Adipose tissue (tissue), 3 donors: ENCODE measurements around the gene CD28. TPM values are rescaled to one million over a fixed set of nuclear protein-coding genes. Genes with fewer than 3 reads are reported as not detected.

Source experiments
- H3K27ac ChIP-seq: one replicate; pipeline ENCODE4 v1.5.1; 2013; ENCODE audit warnings: low read depth, low read length
- WGBS, 3 donors: extraction: QIAGEN DNeasy Blood & Tissue Kit; methylation state at CpG; one replicate each; pipeline ENCODE4 v1.1.7; 2013; 5-methylcytosine and 5-hydroxymethylcytosine counted together
- polyA plus RNA-seq, 3 donors: library from polyadenylated mRNA; stranded (reverse); fragments of 200-250 nt; gene quantifications; one replicate each; pipeline ENCODE4 v1.2.3, GENCODE V29; 2013
- donor health status: healthy with polysubstance abuse.
- donor health status: Bipolar disorder and iron deficiency.
- donor health status: healthy.

The CD28 gene
- 1 to 10 TPM in 1 of 3 donors, under 1 TPM in 2; 0.25 to 2.0 (median 0.59) TPM for polyA plus RNA-seq

DNA sequence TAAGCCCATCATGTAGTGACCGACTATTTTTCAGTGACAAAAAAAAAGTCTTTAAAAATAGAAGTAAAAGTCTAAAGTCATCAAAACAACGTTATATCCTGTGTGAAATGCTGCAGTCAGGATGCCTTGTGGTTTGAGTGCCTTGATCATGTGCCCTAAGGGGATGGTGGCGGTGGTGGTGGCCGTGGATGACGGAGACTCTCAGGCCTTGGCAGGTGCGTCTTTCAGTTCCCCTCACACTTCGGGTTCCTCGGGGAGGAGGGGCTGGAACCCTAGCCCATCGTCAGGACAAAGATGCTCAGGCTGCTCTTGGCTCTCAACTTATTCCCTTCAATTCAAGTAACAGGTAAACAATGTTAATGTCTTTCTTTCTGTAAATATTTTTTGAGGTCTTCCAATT, at the start of gene CD28:
Gene CD28 (plus strand): TSS at position 237 of the 400 bp plus-strand sequence. CDS start 58 bp downstream, at position 295.
- no peak within 1 kb of the TSS for H3K27ac ChIP-seq
- 50 to 87% (median 66%) methylated on average over 9 of the region's 9 CpGs for WGBS, 3 donors

DNA sequence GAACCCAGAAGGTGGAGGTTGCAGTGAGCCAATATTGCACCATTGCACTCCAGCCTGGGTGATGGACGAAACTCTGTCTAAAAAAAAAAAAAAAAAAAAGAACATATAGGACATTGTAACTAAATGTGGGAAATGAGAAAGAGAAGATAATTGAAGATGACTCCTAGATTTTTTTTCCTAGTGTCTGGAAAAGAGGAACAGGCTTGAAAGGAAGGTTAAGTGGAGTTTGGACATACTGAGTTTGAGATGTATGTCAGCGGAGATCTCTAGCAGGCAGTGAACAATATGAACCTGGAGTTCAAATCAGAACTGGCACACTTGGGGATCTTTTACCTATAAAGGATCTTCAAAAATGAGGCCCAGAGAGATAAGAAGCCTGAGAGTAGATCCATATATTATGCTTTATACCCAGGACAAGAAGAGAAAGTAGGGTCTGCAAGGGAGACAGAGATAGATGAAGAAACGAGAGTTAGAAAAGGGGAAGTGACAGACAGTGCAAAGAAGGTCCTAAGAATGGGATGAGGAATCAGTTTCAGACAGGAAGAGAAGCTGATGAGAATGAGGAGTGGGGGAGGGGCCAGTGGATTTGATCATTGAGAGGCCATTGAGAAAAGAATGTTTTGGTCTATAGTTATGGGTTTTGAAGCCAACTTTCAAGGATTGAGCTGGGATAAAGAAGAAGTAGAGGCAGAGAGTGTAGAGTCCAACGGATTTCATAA, 46.9 kb upstream of the CD28 start:
- no peak overlapping the region for H3K27ac ChIP-seq
- WGBS, 3 donors: 73 to 83% (median 76%) methylated on average over 4 of the region's 4 CpGs

DNA sequence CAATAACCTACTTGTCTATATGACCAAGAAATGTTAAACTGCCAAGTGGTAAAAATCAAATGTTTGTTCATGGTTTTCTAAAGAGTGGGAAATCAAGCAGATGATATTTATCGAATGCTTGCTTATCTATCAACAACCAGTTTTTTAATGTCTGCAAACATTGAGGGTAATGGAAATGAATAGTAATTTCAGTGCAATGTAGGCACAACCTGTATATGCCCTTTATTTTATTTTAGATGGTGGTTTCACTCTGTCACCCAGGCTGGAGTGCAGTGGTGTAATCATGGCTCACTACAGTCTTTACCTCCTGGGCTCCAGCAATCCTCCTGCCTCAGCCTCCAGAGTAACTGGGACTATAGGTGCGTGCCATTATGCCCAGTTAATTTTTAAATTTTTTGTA, 46.0 kb upstream of the CD28 start:
- 72 to 95% (median 84%) methylated on average over 2 of the region's 2 CpGs for WGBS, 3 donors

DNA sequence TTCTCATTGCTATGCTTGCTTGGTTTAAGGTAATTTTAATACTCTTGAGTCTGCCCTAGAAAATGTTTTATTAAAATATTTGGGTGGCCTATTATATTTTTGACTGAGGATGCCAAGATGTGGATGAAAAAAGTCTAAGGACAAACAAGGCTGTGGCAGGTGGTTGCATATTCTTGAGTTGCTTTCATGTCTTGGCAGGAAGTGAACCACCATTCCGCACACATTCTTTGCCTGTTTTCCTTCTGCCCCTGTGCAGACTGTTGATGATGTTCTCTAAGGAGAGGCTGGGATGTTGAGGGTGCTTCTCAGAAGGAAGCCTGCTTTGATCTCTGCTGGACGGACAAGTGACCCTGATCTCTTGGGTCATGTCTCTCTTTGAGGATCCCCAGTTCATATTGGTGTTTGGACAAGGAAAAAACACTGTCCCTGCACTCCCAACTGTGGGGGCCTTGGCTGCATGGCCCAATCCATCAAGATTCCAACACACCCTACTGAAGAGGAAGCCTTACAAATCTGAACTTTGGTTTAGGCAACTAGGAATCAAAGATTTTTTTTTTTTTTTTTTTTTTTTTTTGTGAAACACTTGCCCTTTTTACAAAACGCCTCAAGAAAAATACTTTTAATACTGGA, 45.0 kb upstream of the CD28 start:
- 83 to 92% (median 91%) methylated on average over 3 of the region's 3 CpGs for WGBS, 3 donors
- no peak overlapping the region for H3K27ac ChIP-seq

More for the DNA sequence above, 46.0 kb upstream of the CD28 start:
- H3K27ac ChIP-seq: no peak overlapping the region

DNA sequence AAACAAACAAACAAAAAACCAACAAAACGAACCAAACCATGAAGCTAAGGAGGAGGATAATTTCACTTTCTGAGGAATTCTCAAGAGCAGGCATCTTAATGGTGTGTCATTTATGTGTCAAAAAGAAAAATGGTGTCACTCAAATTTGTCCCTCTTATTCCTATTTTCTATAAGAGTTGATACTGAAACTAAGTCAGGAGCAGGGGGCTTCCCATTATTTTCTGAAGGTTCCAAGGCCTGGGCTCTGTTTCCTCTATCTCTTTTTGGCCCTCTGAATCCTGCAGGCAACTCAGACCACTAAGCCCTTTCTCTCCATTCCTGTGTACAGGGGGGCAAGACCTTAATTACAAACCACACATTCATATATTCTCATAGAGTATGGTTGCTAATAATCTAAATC, 44.0 kb upstream of the CD28 start:
- WGBS, 3 donors: 0 to 61% (median 3%) methylated on average over 1 of the region's 1 CpG
- no peak overlapping the region for H3K27ac ChIP-seq

DNA sequence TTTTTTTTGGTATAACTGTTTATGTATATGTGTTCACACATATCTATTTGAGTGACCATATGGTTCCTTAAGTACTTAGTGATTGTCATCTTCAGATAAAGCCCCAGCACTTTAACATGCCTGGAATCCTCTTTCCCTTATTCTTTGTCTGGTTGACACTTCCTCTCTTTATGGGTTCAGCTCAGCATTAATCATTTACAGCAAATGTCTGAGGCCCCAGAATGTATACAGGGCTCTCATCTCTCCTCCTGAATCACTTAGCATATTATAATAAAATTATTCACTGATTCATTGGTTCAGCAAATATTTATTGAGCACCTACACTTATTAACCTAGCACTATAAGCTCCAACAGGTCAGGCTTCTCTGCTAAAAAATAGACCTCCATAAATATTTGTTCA, 43.5 kb upstream of the CD28 start:
- no peak overlapping the region for H3K27ac ChIP-seq

DNA sequence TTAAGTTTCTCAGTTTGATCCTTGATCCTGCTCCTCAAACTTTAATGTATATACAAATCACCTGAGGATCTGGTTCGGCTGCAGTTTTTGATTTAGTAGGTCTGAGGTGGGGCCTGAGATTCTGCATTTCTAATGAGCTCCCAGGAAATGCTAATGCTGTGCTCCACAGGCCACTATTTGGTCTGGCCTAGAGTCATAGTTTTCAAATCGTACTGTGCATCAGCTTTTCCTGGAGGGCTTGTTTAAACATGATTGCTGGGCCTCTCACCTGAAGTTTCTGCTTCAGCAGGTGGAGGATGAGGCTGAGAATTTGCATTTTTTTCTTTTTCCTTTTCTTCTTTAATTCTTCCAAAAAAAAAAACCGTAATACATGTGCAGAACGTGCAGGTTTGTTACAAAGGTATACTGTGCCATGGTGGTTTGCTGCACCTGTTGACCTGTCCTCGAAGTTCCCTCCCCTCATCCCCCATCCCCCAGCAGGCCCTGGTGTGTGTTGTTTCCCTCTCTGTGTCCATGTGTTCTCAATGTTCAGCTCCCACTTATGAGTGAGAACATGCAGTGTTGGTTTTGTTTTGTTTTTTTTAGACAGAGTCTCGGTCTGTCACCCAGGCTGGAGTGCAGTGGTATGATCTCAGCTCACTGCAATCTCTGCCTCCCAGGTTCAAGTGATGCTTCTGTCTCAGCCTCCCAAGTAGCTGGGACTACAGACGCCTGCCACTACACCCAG, 42.2 kb upstream of the CD28 start:
- no peak overlapping the region for H3K27ac ChIP-seq
- WGBS, 3 donors: 64 to 91% (median 82%) methylated on average over 7 of the region's 7 CpGs

DNA sequence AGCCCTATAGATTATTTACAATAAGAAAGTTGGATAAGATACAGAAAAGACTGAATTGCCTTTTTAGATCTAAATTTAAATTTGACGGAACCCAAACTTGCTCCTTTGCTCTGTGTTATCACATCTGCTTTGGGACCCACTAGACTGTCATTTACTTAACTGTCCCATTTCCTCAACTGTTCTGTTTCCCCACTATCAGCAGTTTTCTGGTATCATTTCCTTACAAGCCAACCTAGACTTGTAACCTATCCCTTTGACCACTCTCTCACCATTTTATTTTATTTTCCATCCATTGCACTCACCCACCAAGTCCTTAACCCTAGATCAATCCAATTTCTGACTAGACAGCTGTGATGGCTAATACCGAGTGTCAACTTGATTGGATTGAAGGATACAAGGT, 38.6 kb upstream of the CD28 start:
- WGBS, 3 donors: 92 to 95% (median 93%) methylated on average over 2 of the region's 2 CpGs
- no peak overlapping the region for H3K27ac ChIP-seq

DNA sequence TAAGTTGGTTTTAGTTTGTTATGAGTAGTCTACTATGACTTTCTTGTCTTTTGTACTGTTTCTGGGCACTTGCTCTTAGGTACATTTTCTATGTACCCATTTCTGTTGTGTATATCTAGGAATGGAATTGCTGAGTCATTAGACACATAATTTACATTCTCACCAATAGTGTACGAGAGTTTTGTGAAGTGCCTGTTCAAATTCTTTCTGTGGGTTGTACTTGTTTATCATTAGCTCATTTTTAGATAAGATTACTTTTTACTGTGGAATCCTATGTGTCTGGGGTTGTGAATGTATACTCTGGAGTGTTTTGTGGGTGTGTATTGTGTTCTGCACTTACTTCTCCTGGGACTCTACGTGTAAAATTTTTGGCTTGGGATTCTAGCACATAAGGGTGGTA, 36.6 kb upstream of the CD28 start:
- 65 to 74% (median 72%) methylated on average over 2 of the region's 2 CpGs for WGBS, 3 donors
- no peak overlapping the region for H3K27ac ChIP-seq

DNA sequence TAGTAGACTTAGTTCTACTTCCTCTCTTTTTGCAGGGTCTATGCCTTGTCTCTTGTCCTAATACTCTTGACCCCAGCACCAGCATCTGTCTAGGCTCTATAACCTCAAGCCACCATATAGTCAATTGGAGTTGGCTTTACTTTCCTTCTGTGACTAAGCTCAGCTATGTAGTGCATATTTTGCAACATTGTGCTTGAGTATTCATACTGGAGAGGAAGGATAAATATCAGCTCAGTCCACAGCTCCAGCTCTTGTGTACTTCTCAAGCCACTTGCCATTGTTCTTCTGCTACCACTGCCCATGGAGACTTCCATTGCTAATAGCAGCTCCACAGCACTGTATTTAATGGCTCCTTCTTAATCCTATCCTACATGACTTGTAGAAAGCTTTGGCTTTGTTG, 35.5 kb upstream of the CD28 start:
- H3K27ac ChIP-seq: no peak overlapping the region

DNA sequence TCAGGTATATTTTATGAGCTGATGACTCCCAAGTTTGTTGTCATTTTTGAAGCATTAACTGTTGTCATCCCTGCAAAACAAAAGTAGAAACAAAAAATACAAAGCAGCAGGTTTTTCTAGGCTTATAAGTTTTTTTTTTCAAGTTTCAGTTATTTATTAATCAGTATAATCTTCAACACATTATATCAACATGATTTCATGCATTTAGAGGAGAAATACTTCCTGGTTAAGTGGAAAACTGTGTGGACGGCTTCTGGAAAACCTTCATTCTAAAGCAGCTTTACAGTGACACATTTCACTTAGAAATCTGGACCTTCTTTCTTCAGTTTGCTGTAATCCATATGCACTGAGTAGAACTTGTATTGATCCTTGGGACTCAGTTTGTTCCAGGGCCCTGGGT, 34.6 kb upstream of the CD28 start:
- no peak overlapping the region for H3K27ac ChIP-seq
- 30 to 94% (median 92%) methylated on average over 1 of the region's 1 CpG for WGBS, 3 donors

DNA sequence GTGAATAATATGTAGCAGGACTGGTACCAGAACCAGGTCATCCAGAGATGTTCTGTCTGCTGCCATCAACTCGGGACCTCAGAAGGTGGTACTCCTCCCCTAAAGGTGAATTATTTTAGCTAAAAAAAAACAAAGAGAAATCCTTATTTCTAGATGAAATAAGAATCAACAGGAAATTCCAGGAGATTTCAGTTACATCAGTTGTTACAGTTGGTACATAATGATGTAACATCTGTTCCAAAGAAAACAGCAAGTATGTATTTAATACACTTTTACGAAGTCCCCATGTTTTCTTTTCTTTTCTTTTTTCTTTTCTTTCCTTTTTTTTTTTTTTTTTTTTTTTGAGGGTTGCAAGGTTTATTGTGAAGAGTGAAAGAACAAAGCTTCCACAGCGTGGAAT, 33.6 kb upstream of the CD28 start:
- 82 to 95% (median 93%) methylated on average over 3 of the region's 3 CpGs for WGBS, 3 donors
- no peak overlapping the region for H3K27ac ChIP-seq

DNA sequence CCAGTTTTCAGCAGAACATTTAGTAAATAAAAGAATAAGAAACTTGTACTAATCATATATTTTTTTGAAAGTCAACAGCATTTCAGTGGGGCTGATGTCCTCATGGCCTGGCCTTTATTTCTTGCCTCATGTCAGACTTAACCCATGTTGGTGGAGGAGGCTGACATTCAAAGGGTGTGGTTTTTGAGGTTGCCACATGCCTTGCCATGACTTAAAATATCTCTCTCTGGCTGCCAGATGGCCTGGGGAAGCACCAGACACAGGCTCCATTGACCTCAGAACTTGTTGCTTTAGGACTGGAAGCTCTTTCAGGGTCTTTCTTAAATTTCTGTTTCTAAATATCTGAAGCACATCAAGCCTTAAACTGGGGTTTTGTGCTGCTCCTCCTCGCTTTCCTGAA, 32.5 kb upstream of the CD28 start:
- 80 to 100% (median 94%) methylated on average over 1 of the region's 1 CpG for WGBS, 3 donors

DNA sequence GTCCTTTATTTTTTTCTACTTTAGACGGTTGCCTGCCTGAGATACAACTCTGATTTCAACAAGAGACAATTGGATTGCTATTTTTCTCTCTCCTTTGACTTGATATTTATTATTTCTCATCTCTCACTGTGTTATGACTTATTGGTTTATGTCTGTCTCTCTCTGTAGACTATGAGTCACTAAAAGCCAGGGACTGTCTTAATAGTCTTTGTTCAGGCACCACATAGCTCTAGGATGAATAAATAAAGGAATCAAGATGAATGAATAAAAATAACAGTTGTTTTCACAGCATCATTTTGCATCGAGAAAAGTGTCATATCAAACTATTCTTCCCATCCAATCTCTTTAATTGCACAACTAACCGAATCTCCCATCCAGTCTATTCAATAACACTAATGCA, 31.4 kb upstream of the CD28 start:
- H3K27ac ChIP-seq: no peak overlapping the region
- 91 to 97% (median 94%) methylated on average over 3 of the region's 3 CpGs for WGBS, 3 donors

More for the DNA sequence above, 32.5 kb upstream of the CD28 start:
- no peak overlapping the region for H3K27ac ChIP-seq

DNA sequence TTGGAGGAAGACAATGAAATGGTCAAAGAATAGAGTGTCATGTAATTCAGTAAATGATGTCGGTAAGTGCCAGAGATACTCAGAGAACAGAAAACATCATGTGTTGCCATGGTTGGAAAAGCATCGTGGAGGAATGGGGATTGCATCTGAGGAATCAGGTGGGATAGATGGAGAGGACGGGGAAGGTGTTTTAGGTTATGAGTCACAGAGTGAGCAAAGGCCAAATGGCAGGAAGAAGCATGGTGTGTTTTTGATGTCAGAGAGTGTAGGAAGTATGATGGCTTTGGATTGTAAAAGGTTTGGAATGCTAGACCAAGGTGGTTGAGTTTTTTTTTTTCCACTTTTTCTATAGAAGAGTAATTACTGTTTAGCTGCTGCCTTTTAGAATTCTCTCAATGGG, 27.5 kb upstream of the CD28 start:
- 87 to 98% (median 91%) methylated on average over 3 of the region's 3 CpGs for WGBS, 3 donors
- no peak overlapping the region for H3K27ac ChIP-seq

DNA sequence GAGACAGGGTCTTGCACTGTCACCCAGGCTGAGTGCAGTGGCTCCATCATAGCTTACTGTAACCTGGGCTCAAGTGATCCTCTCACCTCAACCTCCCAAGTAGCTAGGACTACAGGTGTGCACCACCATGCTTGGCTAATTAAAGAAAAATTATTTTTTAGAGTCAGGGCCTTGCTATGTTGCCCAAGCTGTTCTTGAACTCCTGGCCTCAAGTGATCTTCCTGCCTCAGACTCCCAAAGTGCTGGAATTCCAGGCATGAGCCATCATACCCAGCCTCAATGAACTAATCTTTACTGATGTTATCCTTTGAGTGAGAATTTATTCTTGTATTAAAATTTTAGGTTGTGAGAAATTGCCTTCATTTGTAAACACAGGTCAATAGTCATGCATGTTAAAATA, 27.0 kb upstream of the CD28 start:
- H3K27ac ChIP-seq: no peak overlapping the region

DNA sequence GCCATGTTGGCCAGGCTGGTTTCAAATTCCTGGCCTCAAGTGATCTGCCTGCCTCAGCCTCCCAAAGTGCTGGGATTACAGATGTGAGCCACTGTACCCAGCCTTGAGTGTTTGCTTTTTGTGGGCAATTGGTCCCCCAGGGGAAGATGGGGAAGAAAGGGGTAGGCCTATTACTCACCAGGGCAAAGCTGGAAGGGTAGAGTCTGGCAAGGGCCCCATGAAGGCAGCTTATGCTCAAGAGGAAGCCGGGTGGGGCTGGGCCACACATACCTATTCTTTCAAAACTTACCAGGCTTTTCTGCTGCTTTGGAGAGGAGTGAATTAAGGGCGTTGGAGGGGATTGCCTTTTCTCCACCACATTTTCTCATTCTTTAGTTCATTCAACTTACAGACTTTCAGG, 24.5 kb upstream of the CD28 start:
- H3K27ac ChIP-seq: no peak overlapping the region
- WGBS, 3 donors: 65 to 81% (median 66%) methylated on average over 2 of the region's 2 CpGs

DNA sequence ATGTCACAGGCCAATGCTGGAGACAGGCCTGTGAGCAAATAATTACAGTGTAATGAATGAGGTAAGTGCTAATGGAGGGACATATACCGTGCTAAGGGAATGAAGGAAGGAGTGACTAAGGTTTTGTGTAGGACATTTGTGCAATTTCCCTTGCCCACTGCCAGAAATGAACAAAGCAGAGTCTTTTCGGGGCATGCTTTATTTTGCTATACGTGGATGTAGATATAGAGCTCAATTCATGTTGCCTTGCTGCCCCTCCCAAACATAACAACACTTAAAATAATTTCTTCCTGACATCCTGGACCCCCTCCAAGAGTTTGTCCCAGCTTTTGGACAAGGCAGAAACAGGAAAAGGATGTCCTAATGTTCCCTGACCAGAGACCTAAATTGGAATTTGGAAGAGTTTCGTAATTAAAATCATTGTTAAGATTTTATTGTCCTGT, 23.7 kb upstream of the CD28 start:
- no peak overlapping the region for H3K27ac ChIP-seq
- 25 to 70% (median 25%) methylated on average over 4 of the region's 4 CpGs for WGBS, 3 donors

DNA sequence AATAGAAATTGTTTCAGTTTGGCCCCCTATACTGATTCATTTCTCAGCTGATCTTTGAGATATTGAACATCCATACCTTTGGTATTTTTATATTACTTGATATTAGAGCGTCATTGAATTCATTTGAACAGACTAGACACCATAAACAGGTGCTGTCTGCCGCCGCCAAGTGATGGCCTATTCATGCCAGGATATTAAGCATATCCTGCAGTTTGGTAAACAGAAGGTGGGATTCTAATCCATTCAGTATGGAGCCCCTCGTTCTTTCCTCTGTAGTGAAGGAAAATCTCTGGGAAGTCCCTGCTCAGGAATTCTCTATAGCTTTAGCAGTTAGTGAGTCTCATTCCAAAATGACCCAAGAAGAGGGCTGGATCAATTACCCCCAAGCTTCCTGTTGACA, 23.0 kb upstream of the CD28 start:
- H3K27ac ChIP-seq: no peak overlapping the region
- 77 to 90% (median 80%) methylated on average over 4 of the region's 4 CpGs for WGBS, 3 donors
